ENCODE measurements around the gene ARHGEF4.

DNA sequence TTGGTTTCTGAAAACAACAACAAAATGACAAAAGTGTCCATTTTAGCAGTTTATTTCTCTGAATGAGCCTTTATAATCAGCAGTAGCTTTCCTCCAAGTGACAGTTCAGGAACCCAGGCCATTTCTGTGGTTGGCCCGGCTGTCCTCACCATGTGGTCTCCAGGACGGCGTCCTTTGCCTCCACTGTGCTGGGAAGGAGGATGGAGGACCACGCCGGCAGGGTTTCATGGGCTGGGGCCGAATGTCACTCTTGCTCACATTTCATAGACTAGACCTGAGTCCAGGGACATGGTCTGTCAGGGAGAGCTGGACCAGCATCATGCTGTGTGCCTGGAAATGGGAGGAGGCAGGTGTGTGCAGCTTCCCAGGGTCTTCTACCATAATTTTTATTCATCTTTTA lies 50.9 kb downstream of the ARHGEF4 start:
- TF ChIP-seq, protein P1, sequence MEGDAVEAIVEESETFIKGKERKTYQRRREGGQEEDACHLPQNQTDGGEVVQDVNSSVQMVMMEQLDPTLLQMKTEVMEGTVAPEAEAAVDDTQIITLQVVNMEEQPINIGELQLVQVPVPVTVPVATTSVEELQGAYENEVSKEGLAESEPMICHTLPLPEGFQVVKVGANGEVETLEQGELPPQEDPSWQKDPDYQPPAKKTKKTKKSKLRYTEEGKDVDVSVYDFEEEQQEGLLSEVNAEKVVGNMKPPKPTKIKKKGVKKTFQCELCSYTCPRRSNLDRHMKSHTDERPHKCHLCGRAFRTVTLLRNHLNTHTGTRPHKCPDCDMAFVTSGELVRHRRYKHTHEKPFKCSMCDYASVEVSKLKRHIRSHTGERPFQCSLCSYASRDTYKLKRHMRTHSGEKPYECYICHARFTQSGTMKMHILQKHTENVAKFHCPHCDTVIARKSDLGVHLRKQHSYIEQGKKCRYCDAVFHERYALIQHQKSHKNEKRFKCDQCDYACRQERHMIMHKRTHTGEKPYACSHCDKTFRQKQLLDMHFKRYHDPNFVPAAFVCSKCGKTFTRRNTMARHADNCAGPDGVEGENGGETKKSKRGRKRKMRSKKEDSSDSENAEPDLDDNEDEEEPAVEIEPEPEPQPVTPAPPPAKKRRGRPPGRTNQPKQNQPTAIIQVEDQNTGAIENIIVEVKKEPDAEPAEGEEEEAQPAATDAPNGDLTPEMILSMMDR (conservative IDR thresholded peaks at IDR 0.05; ENCODE audit: low read depth in 2 of 2): no peak
- TF ChIP-seq POLR2AphosphoS5 (IDR thresholded peaks at IDR 0.05; ENCODE audit: low read depth) (no peak), EZH2 (IDR thresholded peaks at IDR 0.05; ENCODE audit: low read depth, unreplicated experiment) (no peak), CREB1 (CRISPR knock-in tag; IDR thresholded peaks at IDR 0.05; ENCODE audit: low read depth) (no peak), JUNB (IDR thresholded peaks at IDR 0.05; ENCODE audit: unreplicated experiment) (no peak), EZH2phosphoT487 (IDR thresholded peaks at IDR 0.05; ENCODE audit: unreplicated experiment) (no peak), STAT1 (IDR thresholded peaks at IDR 0.05; ENCODE audit: unreplicated experiment) (no peak), ZNF331 (CRISPR knock-in tag; IDR thresholded peaks at IDR 0.05; ENCODE audit: low read depth) (no peak), ZNF114 (CRISPR knock-in tag; IDR thresholded peaks at IDR 0.05) (no peak), NANOG (IDR thresholded peaks at IDR 0.05; ENCODE audit: borderline replicate concordance) (no peak)
- TF ChIP-seq, protein P2, sequence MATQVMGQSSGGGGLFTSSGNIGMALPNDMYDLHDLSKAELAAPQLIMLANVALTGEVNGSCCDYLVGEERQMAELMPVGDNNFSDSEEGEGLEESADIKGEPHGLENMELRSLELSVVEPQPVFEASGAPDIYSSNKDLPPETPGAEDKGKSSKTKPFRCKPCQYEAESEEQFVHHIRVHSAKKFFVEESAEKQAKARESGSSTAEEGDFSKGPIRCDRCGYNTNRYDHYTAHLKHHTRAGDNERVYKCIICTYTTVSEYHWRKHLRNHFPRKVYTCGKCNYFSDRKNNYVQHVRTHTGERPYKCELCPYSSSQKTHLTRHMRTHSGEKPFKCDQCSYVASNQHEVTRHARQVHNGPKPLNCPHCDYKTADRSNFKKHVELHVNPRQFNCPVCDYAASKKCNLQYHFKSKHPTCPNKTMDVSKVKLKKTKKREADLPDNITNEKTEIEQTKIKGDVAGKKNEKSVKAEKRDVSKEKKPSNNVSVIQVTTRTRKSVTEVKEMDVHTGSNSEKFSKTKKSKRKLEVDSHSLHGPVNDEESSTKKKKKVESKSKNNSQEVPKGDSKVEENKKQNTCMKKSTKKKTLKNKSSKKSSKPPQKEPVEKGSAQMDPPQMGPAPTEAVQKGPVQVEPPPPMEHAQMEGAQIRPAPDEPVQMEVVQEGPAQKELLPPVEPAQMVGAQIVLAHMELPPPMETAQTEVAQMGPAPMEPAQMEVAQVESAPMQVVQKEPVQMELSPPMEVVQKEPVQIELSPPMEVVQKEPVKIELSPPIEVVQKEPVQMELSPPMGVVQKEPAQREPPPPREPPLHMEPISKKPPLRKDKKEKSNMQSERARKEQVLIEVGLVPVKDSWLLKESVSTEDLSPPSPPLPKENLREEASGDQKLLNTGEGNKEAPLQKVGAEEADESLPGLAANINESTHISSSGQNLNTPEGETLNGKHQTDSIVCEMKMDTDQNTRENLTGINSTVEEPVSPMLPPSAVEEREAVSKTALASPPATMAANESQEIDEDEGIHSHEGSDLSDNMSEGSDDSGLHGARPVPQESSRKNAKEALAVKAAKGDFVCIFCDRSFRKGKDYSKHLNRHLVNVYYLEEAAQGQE (IDR thresholded peaks at IDR 0.05; ENCODE audit: unreplicated experiment): no peak
- TF ChIP-seq, protein P3, sequence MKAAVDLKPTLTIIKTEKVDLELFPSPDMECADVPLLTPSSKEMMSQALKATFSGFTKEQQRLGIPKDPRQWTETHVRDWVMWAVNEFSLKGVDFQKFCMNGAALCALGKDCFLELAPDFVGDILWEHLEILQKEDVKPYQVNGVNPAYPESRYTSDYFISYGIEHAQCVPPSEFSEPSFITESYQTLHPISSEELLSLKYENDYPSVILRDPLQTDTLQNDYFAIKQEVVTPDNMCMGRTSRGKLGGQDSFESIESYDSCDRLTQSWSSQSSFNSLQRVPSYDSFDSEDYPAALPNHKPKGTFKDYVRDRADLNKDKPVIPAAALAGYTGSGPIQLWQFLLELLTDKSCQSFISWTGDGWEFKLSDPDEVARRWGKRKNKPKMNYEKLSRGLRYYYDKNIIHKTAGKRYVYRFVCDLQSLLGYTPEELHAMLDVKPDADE (IDR thresholded peaks at IDR 0.05): no peak
- TF ChIP-seq, protein P4, sequence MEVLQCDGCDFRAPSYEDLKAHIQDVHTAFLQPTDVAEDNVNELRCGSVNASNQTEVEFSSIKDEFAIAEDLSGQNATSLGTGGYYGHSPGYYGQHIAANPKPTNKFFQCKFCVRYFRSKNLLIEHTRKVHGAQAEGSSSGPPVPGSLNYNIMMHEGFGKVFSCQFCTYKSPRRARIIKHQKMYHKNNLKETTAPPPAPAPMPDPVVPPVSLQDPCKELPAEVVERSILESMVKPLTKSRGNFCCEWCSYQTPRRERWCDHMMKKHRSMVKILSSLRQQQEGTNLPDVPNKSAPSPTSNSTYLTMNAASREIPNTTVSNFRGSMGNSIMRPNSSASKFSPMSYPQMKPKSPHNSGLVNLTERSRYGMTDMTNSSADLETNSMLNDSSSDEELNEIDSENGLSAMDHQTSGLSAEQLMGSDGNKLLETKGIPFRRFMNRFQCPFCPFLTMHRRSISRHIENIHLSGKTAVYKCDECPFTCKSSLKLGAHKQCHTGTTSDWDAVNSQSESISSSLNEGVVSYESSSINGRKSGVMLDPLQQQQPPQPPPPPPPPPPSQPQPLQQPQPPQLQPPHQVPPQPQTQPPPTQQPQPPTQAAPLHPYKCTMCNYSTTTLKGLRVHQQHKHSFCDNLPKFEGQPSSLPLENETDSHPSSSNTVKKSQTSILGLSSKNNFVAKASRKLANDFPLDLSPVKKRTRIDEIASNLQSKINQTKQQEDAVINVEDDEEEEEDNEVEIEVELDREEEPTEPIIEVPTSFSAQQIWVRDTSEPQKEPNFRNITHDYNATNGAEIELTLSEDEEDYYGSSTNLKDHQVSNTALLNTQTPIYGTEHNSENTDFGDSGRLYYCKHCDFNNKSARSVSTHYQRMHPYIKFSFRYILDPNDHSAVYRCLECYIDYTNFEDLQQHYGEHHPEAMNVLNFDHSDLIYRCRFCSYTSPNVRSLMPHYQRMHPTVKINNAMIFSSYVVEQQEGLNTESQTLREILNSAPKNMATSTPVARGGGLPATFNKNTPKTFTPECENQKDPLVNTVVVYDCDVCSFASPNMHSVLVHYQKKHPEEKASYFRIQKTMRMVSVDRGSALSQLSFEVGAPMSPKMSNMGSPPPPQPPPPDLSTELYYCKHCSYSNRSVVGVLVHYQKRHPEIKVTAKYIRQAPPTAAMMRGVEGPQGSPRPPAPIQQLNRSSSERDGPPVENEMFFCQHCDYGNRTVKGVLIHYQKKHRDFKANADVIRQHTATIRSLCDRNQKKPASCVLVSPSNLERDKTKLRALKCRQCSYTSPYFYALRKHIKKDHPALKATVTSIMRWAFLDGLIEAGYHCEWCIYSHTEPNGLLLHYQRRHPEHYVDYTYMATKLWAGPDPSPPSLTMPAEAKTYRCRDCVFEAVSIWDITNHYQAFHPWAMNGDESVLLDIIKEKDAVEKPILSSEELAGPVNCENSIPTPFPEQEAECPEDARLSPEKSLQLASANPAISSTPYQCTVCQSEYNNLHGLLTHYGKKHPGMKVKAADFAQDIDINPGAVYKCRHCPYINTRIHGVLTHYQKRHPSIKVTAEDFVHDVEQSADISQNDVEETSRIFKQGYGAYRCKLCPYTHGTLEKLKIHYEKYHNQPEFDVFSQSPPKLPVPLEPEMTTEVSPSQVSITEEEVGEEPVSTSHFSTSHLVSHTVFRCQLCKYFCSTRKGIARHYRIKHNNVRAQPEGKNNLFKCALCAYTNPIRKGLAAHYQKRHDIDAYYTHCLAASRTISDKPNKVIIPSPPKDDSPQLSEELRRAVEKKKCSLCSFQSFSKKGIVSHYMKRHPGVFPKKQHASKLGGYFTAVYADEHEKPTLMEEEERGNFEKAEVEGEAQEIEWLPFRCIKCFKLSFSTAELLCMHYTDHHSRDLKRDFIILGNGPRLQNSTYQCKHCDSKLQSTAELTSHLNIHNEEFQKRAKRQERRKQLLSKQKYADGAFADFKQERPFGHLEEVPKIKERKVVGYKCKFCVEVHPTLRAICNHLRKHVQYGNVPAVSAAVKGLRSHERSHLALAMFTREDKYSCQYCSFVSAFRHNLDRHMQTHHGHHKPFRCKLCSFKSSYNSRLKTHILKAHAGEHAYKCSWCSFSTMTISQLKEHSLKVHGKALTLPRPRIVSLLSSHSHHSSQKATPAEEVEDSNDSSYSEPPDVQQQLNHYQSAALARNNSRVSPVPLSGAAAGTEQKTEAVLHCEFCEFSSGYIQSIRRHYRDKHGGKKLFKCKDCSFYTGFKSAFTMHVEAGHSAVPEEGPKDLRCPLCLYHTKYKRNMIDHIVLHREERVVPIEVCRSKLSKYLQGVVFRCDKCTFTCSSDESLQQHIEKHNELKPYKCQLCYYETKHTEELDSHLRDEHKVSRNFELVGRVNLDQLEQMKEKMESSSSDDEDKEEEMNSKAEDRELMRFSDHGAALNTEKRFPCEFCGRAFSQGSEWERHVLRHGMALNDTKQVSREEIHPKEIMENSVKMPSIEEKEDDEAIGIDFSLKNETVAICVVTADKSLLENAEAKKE (CRISPR knock-in tag; IDR thresholded peaks at IDR 0.05): no peak

Measured in GM23338 (cell line).